Measurements from ENCODE around the gene HLA-DMB. TPM values are rescaled to one million over a fixed set of nuclear protein-coding genes. Genes with fewer than 3 reads are reported as not detected.

HLA-DMB gene
- total and polyA plus RNA-seq, 10 of the 15 experiments (the other 5 are each of a cell fraction or from before 2014, with no cell fraction given), result 114 to 173 (median 150) TPM

- TF ChIP-seq CTCF (IDR thresholded peaks at IDR 0.05 in 2 of 3, conservative IDR thresholded peaks at IDR 0.05 in 1 of 3; ENCODE audit: control insufficient read depth in 2 of 3, extremely low read depth in 1 of 3, insufficient read depth in 1 of 3, low read depth in 3 of 3, low read length in 3 of 3) (peak; percentile 40 to 62 (median 53)), SMC3 (IDR thresholded peaks at IDR 0.05; ENCODE audit: borderline replicate concordance, low read length) (peak; percentile 37; the same call in 1 of the 2 replicates), ATF7 (IDR thresholded peaks at IDR 0.05; ENCODE audit: low read depth) (peak; percentile 11; the same call in 1 of the 2 replicates)
- TF ChIP-seq, protein P1, sequence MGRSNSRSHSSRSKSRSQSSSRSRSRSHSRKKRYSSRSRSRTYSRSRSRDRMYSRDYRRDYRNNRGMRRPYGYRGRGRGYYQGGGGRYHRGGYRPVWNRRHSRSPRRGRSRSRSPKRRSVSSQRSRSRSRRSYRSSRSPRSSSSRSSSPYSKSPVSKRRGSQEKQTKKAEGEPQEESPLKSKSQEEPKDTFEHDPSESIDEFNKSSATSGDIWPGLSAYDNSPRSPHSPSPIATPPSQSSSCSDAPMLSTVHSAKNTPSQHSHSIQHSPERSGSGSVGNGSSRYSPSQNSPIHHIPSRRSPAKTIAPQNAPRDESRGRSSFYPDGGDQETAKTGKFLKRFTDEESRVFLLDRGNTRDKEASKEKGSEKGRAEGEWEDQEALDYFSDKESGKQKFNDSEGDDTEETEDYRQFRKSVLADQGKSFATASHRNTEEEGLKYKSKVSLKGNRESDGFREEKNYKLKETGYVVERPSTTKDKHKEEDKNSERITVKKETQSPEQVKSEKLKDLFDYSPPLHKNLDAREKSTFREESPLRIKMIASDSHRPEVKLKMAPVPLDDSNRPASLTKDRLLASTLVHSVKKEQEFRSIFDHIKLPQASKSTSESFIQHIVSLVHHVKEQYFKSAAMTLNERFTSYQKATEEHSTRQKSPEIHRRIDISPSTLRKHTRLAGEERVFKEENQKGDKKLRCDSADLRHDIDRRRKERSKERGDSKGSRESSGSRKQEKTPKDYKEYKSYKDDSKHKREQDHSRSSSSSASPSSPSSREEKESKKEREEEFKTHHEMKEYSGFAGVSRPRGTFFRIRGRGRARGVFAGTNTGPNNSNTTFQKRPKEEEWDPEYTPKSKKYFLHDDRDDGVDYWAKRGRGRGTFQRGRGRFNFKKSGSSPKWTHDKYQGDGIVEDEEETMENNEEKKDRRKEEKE (IDR thresholded peaks at IDR 0.05), result no peak
Observed at GRCh38 chr6:32954986-32955802, 14.4 kb upstream of the HLA-DMB start (continued).

Data from GM12878 (cell line).